Muscle layer of colon (tissue), 2 donors: Measurements from ENCODE around the gene GLIPR2.
A peak's percentile ranks its signal among the peaks of the same experiment; 100 is the strongest.

Experiments used
- H3K27ac ChIP-seq: one replicate; pipeline ENCODE4 v1.7.0; 2013; ENCODE audit warnings: low read depth, mild to moderate bottlenecking, low read length, moderate library complexity
- H3K27me3 ChIP-seq, 2 donors: one replicate each; pipeline ENCODE4 v1.7.0; 2013; ENCODE audit warnings: low read length in 2 of 2, mild to moderate bottlenecking in 2 of 2; ENCODE audit not compliant: insufficient read depth in 2 of 2, control insufficient read depth in 1 of 2
- H3K36me3 ChIP-seq: one replicate; pipeline ENCODE4 v1.7.0; 2013; ENCODE audit warnings: mild to moderate bottlenecking, low read length; ENCODE audit not compliant: insufficient read depth
- H3K4me1 ChIP-seq: one replicate; pipeline ENCODE4 v1.7.0; 2013; ENCODE audit warnings: mild to moderate bottlenecking, low read length; ENCODE audit not compliant: insufficient read depth
- H3K4me3 ChIP-seq, 2 donors: one replicate each; pipeline ENCODE4 v1.7.0; 2013; ENCODE audit warnings: low read length in 2 of 2, low read depth in 1 of 2, mild to moderate bottlenecking in 1 of 2, moderate library complexity in 1 of 2
- H3K9ac ChIP-seq: one replicate; pipeline ENCODE4 v1.7.0; 2013; ENCODE audit warnings: low read length
- H3K9me3 ChIP-seq: one replicate; pipeline ENCODE4 v1.7.0; 2013; ENCODE audit warnings: mild to moderate bottlenecking, low read length
- donor health status: abdominal sarcoma.
- donor health status: Adenocarcinoma of cecum.

GLIPR2 gene

GRCh38 chr9:36137392-36138004 lies 965 bp downstream of the GLIPR2 start:
- Histone ChIP-seq H3K4me1 (peaks cover 61% of the 10 kb centered on the region), H3K9ac (peak overlapping the region; percentile 95), H3K4me3 (peak overlapping the region; percentile 89 to 98), H3K9me3 (no peaks in the 10 kb centered on the region), H3K27ac (peak overlapping the region; percentile 84), H3K36me3 (no peaks in the 10 kb centered on the region), H3K27me3 (peaks cover 0 to 4% of the 10 kb centered on the region in 2 donors)

- Histone ChIP-seq H3K4me1 (peaks cover 71% of the 10 kb centered on the region), H3K36me3 (no peaks in the 10 kb centered on the region), H3K27me3 (peaks cover 0 to 4% of the 10 kb centered on the region in 2 donors), H3K27ac (no peak overlapping the region), H3K9me3 (no peaks in the 10 kb centered on the region), H3K9ac (no peak overlapping the region), H3K4me3 (peak overlapping the region in 1 of 2 donors; percentile 24)
These were observed 2.0 kb downstream of the GLIPR2 start for GRCh38 chr9:36138496-36138895.

GRCh38 chr9:36138901-36139300 lies 2.4 kb downstream of the GLIPR2 start:
- Histone ChIP-seq H3K27me3 (peaks cover 0 to 4% of the 10 kb centered on the region in 2 donors), H3K4me1 (peaks cover 75% of the 10 kb centered on the region), H3K9ac (no peak overlapping the region), H3K36me3 (no peaks in the 10 kb centered on the region), H3K27ac (no peak overlapping the region), H3K4me3 (peak overlapping the region in 1 of 2 donors; percentile 24), H3K9me3 (no peaks in the 10 kb centered on the region)

GRCh38 chr9:36140086-36141084 lies 3.9 kb downstream of the GLIPR2 start:
- Histone ChIP-seq H3K27ac (peak overlapping the region; percentile 74), H3K27me3 (peaks cover 0 to 4% of the 10 kb centered on the region in 2 donors), H3K9me3 (no peaks in the 10 kb centered on the region), H3K4me1 (peaks cover 90% of the 10 kb centered on the region), H3K9ac (peak overlapping the region; percentile 19), H3K36me3 (peaks cover 6% of the 10 kb centered on the region), H3K4me3 (peak overlapping the region in 1 of 2 donors; percentile 5)

- Histone ChIP-seq H3K9me3 (no peaks in the 10 kb centered on the region), H3K27ac (peak overlapping the region; percentile 74)
These were observed 4.8 kb downstream of the GLIPR2 start for GRCh38 chr9:36141288-36141687.

GRCh38 chr9:36141761-36142160 lies 5.2 kb downstream of the GLIPR2 start:
- Histone ChIP-seq H3K27me3 (no peaks in the 10 kb centered on the region), H3K9ac (no peak overlapping the region), H3K9me3 (no peaks in the 10 kb centered on the region), H3K4me3 (peak overlapping the region in 1 of 2 donors; percentile 51), H3K4me1 (peaks cover 88% of the 10 kb centered on the region), H3K36me3 (peaks cover 6% of the 10 kb centered on the region), H3K27ac (peak overlapping the region; percentile 74)

More at GRCh38 chr9:36141288-36141687, 4.8 kb downstream of the GLIPR2 start:
- H3K9ac ChIP-seq = peak overlapping the region; percentile 19
- no peak overlapping the region for H3K4me3 ChIP-seq
- peaks cover 6% of the 10 kb centered on the region for H3K36me3 ChIP-seq
- no peaks in the 10 kb centered on the region for H3K27me3 ChIP-seq
- peaks cover 85% of the 10 kb centered on the region for H3K4me1 ChIP-seq

GRCh38 chr9:36142510-36143244 lies 6.1 kb downstream of the GLIPR2 start:
- Histone ChIP-seq H3K27ac (peak overlapping the region; percentile 98), H3K9me3 (no peaks in the 10 kb centered on the region), H3K36me3 (peaks cover 6% of the 10 kb centered on the region), H3K4me1 (peaks cover 90% of the 10 kb centered on the region), H3K4me3 (peak overlapping the region; percentile 28 to 51), H3K27me3 (no peaks in the 10 kb centered on the region), H3K9ac (peak overlapping the region; percentile 62)

- H3K9ac ChIP-seq = peak overlapping the region; percentile 62
- H3K36me3 ChIP-seq = peaks cover 6% of the 10 kb centered on the region
- no peaks in the 10 kb centered on the region for H3K27me3 ChIP-seq
- H3K27ac ChIP-seq = peak overlapping the region; percentile 98
- peak overlapping the region in 1 of 2 donors; percentile 51 for H3K4me3 ChIP-seq
- peaks cover 90% of the 10 kb centered on the region for H3K4me1 ChIP-seq
- H3K9me3 ChIP-seq = no peaks in the 10 kb centered on the region
These were observed 6.7 kb downstream of the GLIPR2 start for GRCh38 chr9:36143245-36143641.

- peaks cover 6% of the 10 kb centered on the region for H3K36me3 ChIP-seq
- H3K27ac ChIP-seq = peak overlapping the region; percentile 98
- H3K27me3 ChIP-seq = no peaks in the 10 kb centered on the region
- H3K9ac ChIP-seq = no peak overlapping the region
- H3K4me1 ChIP-seq = peaks cover 90% of the 10 kb centered on the region
- no peak overlapping the region for H3K4me3 ChIP-seq
- H3K9me3 ChIP-seq = no peaks in the 10 kb centered on the region
These were observed 8.0 kb downstream of the GLIPR2 start for GRCh38 chr9:36144309-36145232.

- no peaks in the 10 kb centered on the region for H3K27me3 ChIP-seq
- H3K4me1 ChIP-seq = peaks cover 90% of the 10 kb centered on the region
- peaks cover 16% of the 10 kb centered on the region for H3K36me3 ChIP-seq
- no peak overlapping the region for H3K27ac ChIP-seq
- no peak overlapping the region for H3K4me3 ChIP-seq
- no peaks in the 10 kb centered on the region for H3K9me3 ChIP-seq
- no peak overlapping the region for H3K9ac ChIP-seq
These were observed 9.4 kb downstream of the GLIPR2 start for GRCh38 chr9:36145970-36146369.
